HG03354 (cell line): ENCODE measurements around the gene OXER1.

Experiments
- ATAC-seq: cut with Tn5 transposase; IDR thresholded peaks from one replicate; pipeline ENCODE4 v1.9.1; 2021; ENCODE audit warnings: mild to moderate bottlenecking; ENCODE audit not compliant: unreplicated experiment, poor library complexity, severe bottlenecking

The OXER1 gene

GRCh38 chr2:42771546-42772153 is 7.7 kb upstream of the OXER1 start:
- no peak for ATAC-seq

GRCh38 chr2:42770288-42771131 is 6.6 kb upstream of the OXER1 start:
- peak; percentile 44 for ATAC-seq

- no peak for ATAC-seq
Observed at GRCh38 chr2:42769583-42770287, 5.8 kb upstream of the OXER1 start.

GRCh38 chr2:42768706-42769256 is 4.8 kb upstream of the OXER1 start:
- no peak for ATAC-seq

GRCh38 chr2:42767899-42768705 is 4.2 kb upstream of the OXER1 start:
- no peak for ATAC-seq

GRCh38 chr2:42767080-42767898 is 3.4 kb upstream of the OXER1 start:
- no peak for ATAC-seq

GRCh38 chr2:42765686-42766085 is 1.8 kb upstream of the OXER1 start:
- no peak for ATAC-seq

GRCh38 chr2:42764901-42765300 is 966 bp upstream of the OXER1 start:
- no peak for ATAC-seq

GRCh38 chr2:42762823-42763804 is 821 bp downstream of the OXER1 start:
- ATAC-seq, result no peak

- ATAC-seq, result no peak
Observed at GRCh38 chr2:42762155-42762554, 1.8 kb downstream of the OXER1 start.

GRCh38 chr2:42761554-42761953 is 2.4 kb downstream of the OXER1 start:
- ATAC-seq, result no peak

GRCh38 chr2:42758751-42759150 is 5.2 kb downstream of the OXER1 start:
- ATAC-seq, result no peak

- ATAC-seq, result no peak
Observed at GRCh38 chr2:42757981-42758740, 5.8 kb downstream of the OXER1 start.

GRCh38 chr2:42756966-42757513 is 6.9 kb downstream of the OXER1 start:
- no peak for ATAC-seq

- no peak for ATAC-seq
Observed at GRCh38 chr2:42756150-42756775, 7.7 kb downstream of the OXER1 start.

- no peak for ATAC-seq
Observed at GRCh38 chr2:42755191-42755880, 8.6 kb downstream of the OXER1 start.
